ENCODE data around the gene RUBCNL. TPM values are rescaled to one million over a fixed set of nuclear protein-coding genes. Genes with fewer than 3 reads are reported as not detected.

The RUBCNL gene
- total and polyA plus RNA-seq, 4 donors: 0.36 to 4.2 (median 0.96) TPM

DNA sequence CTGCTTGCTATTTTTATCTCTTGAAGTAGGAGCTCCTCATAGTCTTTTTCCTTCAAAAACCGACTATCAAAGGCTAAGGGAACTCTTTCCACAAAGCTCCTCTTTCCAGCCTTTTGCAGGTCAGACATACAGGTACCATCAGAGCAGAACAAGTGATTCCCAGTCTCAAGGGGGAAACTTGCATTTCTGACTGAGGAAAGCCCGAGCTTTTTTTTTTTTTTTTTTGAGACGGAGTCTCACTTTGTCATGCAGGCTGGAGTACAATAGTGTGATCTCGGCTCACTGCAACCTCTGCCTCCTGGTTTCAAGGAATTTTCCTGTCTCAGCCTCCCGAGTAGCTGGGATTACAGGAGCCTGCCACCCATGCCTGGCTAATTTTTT is 32.0 kb downstream of the RUBCNL start:
- H3K27ac ChIP-seq (ENCODE audit: low read depth in 1 of 2, low read length in 2 of 2): no peak overlapping the region
- no peak for TF ChIP-seq ZBTB33 (IDR thresholded peaks at IDR 0.05)
- no peak for TF ChIP-seq ATF3 (IDR thresholded peaks at IDR 0.05)
- no peak for TF ChIP-seq RXRA (IDR thresholded peaks at IDR 0.05)
- TF ChIP-seq RAD21 (IDR thresholded peaks at IDR 0.05): no peak
- TF ChIP-seq JUND (IDR thresholded peaks at IDR 0.05): no peak
- no peak for TF ChIP-seq SP1 (IDR thresholded peaks at IDR 0.05)
- TF ChIP-seq, protein P1, sequence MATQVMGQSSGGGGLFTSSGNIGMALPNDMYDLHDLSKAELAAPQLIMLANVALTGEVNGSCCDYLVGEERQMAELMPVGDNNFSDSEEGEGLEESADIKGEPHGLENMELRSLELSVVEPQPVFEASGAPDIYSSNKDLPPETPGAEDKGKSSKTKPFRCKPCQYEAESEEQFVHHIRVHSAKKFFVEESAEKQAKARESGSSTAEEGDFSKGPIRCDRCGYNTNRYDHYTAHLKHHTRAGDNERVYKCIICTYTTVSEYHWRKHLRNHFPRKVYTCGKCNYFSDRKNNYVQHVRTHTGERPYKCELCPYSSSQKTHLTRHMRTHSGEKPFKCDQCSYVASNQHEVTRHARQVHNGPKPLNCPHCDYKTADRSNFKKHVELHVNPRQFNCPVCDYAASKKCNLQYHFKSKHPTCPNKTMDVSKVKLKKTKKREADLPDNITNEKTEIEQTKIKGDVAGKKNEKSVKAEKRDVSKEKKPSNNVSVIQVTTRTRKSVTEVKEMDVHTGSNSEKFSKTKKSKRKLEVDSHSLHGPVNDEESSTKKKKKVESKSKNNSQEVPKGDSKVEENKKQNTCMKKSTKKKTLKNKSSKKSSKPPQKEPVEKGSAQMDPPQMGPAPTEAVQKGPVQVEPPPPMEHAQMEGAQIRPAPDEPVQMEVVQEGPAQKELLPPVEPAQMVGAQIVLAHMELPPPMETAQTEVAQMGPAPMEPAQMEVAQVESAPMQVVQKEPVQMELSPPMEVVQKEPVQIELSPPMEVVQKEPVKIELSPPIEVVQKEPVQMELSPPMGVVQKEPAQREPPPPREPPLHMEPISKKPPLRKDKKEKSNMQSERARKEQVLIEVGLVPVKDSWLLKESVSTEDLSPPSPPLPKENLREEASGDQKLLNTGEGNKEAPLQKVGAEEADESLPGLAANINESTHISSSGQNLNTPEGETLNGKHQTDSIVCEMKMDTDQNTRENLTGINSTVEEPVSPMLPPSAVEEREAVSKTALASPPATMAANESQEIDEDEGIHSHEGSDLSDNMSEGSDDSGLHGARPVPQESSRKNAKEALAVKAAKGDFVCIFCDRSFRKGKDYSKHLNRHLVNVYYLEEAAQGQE (IDR thresholded peaks at IDR 0.05): no peak
- TF ChIP-seq FOXA1 (IDR thresholded peaks at IDR 0.05): no peak
- no peak for TF ChIP-seq HNF4A (conservative IDR thresholded peaks at IDR 0.05)
- no peak for TF ChIP-seq NR2F2 (IDR thresholded peaks at IDR 0.05)
- no peak for TF ChIP-seq EGR1 (IDR thresholded peaks at IDR 0.05; ENCODE audit: low read depth in 2 of 2)
- TF ChIP-seq HNF4G (IDR thresholded peaks at IDR 0.05): no peak
- no peak for TF ChIP-seq YY1 (IDR thresholded peaks at IDR 0.05)
- TF ChIP-seq, protein P2, sequence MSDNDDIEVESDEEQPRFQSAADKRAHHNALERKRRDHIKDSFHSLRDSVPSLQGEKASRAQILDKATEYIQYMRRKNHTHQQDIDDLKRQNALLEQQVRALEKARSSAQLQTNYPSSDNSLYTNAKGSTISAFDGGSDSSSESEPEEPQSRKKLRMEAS (IDR thresholded peaks at IDR 0.05): no peak
- TF ChIP-seq, protein P3, sequence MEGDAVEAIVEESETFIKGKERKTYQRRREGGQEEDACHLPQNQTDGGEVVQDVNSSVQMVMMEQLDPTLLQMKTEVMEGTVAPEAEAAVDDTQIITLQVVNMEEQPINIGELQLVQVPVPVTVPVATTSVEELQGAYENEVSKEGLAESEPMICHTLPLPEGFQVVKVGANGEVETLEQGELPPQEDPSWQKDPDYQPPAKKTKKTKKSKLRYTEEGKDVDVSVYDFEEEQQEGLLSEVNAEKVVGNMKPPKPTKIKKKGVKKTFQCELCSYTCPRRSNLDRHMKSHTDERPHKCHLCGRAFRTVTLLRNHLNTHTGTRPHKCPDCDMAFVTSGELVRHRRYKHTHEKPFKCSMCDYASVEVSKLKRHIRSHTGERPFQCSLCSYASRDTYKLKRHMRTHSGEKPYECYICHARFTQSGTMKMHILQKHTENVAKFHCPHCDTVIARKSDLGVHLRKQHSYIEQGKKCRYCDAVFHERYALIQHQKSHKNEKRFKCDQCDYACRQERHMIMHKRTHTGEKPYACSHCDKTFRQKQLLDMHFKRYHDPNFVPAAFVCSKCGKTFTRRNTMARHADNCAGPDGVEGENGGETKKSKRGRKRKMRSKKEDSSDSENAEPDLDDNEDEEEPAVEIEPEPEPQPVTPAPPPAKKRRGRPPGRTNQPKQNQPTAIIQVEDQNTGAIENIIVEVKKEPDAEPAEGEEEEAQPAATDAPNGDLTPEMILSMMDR (IDR thresholded peaks at IDR 0.05; ENCODE audit: low read depth, low read length, missing input control): no peak
- DNase-seq (ENCODE audit: low spot score): no peak

More for the DNA sequence above, 32.0 kb downstream of the RUBCNL start:
- H3K27me3 ChIP-seq (ENCODE audit: control insufficient read depth in 4 of 4, insufficient read depth in 4 of 4, low read length in 3 of 4): no peaks in the 10 kb centered on the region
- H3K9me3 ChIP-seq (ENCODE audit: control insufficient read depth in 4 of 4, low read length in 3 of 4): no peaks in the 10 kb centered on the region
- no peak overlapping the region for H3K4me3 ChIP-seq (ENCODE audit: low read depth in 1 of 3, low read length in 3 of 3)
- peaks cover 0 to 3% (median 0%) of the 10 kb centered on the region in 4 donors for H3K36me3 ChIP-seq (ENCODE audit: control insufficient read depth in 4 of 4, insufficient read depth in 3 of 4, low read depth in 1 of 4, low read length in 3 of 4)
- 73% methylated on average over 5 of the region's 5 CpGs for WGBS
- H3K4me1 ChIP-seq (ENCODE audit: control insufficient read depth in 4 of 4, insufficient read depth in 4 of 4, low read length in 3 of 4): no peaks in the 10 kb centered on the region
- no peak overlapping the region for H3K9ac ChIP-seq (ENCODE audit: low read depth in 1 of 2, low read length in 2 of 2)

Data from liver (tissue), 9 donors.